ENCODE results near the gene MISFA.
A peak's percentile ranks its signal among the peaks of the same experiment; 100 is the strongest.
"Not testable (repeated sequence)": the region's sequence is repeated elsewhere in the genome, so short reads cannot be mapped to it uniquely, and the experiment has no call there.

The MISFA gene

DNA sequence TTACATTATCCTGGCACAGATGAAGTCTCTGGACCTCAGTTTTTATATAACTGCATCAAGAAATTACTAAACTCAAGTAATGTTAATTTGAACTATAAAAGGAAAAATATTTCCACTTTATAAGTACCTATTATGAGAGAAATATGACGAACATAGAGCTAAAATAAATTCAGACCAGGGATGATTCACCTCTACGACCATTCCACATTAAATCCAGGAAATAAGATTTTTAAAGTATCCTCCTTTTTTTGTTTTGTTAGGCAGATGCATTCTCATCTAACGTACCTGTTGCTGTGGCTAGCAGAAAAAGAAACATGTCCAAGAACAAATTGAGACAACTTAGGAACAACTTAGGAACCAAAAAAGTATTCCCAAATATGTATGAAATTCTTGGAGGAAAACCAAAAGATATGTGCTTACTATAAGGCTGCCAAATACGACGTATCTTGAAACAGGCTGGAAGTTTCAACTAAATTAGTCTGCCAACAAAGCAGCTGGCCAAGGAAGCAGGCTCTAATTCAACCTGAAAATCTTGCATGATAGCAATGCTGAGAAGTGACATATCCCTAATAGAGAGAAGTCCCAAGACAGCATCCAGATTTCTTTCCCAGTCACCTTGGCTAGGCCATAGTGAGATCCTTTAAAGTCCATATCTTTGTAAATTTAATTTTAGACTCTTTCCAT, 18.9 kb downstream of the MISFA start:
- no peak for DNase-seq

- DNase-seq: no peak
These were observed 24.1 kb downstream of the MISFA start for GRCh38 chr11:18623707-18624106.

- DNase-seq: no peak
These were observed 24.6 kb downstream of the MISFA start for GRCh38 chr11:18624161-18624560.

DNA sequence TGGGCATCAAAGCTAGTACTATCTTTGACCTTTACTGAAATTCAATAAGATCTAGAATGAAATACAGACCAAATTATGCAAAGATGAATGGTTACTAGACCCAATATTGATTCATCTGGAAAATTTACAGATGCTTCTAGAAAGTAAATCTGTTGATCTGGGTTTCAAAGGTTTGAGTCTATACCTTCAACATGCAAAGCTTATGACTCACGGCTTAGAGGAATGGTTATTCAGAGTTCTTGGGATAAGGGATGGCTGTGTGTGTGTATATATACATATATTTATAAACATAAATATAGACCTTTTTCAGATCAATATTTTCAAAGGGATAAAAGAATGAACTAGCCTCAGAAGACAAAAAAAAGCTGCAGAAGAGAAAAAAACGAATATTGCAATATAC, 33.3 kb downstream of the MISFA start:
- no peak for DNase-seq

DNA sequence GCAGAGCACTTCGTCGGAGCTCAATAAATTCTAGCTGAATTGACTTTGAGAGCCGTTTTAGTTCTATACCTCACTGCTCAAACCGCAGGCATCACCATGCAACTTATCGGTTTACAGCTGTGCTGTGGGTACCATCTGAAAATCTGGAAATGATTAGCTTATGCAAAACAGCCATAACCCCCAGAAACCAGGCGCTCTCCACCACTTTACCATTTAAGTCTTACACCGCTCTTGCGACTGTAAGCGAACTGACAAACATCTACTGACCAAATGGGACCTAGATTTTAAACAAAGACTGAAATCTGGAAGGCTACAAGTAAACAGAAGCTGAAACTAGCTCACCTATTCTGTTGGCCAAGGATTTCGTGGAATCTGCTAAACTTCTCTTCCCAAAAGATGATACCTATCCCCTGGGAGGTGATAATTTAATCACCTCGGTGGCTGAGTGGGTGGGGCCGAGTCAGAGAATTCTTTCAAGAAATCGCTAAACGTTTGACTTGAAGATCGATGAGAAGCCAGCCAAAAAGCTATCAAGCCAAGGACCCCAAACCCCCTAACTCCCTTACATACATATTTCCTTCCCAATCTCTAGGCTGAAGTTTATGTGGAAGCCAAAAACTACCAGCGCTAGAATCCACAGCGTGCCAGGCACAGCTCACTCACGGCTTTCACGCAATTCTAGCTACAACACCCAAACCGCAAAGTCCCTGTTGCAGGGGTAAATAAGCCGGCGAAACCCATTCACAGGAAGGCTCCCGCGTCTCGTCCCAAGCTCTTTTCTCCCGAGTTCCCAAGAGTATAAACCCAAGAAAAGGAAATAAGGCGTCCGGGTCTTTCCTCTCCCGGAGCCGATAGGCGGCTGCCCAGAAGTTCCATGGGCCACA, 33.9 kb downstream of the MISFA start:
- peak; percentile 33 for DNase-seq

DNA sequence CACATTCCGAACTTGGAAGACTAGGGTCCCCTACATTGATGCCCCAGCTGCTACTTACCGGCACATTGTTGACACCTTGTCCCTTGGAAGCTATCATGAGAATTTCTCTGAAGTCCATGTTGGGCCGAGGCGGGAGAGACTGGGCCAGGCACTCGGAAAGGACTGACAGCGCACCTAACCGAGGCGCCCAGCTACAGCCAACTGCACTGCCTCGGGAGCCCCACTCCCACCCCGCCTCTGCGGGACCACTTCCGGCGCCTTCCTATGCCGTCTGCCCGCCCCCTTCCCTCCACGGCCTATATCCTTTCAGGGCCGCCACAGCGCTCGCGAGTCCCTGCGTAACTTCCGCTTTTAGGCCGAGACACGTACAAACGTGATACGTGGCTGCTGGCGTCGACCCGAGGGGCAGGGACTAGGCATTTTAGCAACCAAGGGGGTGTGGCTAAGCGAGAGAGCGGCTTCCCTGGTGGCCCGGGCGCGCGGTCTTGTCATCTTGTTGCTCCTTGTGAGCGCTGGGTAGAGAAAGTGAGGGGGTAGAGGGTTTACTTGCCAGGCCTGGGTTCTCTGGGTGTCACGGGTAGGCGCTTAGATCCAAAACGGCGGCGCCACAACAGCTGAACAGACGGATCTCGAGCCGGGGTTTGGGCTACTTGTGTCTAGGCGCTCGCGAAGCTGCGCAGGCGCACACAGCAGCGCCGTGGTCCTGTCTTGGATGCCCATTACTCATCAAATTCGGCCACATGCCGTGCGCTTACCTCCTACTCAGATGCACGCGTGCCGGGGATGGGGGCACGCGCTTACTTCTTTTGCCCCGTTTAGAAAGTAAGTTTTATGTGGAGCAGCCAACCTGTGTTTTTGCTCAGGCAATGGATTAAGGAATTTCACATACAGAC, 34.8 kb downstream of the MISFA start, which contains the start of gene SPTY2D1:
SPTY2D1 (minus strand) TSS at position 203 of the 893 bp plus-strand sequence; CDS start at position 118, 85 bp downstream.
- DNase-seq: peak; percentile 99

DNA sequence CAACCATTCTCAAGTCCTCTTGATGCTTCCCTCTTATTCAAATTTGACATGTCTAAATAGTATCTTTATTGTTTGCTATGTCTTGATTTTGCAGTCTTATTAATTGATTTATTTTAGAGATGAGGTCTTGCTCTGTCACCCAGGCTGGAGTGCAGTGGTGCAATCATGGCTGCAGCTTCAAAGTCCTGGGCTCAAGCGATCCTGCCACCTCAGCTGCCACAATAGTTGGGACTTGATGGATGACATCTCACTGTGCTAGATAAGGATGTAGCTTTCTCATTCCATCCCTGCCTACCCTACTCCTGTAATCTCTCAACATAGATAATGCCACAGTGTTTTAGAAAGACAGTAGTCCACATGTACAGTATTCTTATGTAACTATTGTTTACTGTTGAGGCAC, 42.1 kb downstream of the MISFA start:
- DNase-seq: no peak

GRCh38 chr11:18643034-18643433, 43.4 kb downstream of the MISFA start:
- DNase-seq: not testable (repeated sequence)

DNA sequence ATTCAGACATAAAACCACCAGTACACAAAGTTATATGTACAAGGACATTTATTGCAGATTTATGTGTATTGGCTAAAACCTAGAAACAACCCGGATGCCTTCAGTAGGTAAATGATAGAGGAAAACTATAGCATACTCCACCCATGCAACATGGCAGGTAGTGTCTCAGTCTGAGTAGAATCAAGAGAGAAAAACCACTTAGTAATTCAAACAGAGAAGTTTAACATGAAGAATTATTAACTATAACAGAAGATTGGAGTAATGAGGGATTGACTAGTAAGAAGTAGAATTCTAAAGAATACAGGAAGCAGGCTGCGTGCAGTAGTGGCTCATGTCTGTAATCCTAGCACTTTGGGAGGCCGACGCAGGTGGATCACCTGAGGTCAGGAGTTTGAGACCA, 50.8 kb downstream of the MISFA start:
- no peak for DNase-seq

- DNase-seq: peak; percentile 47
These were observed 51.4 kb downstream of the MISFA start for GRCh38 chr11:18650859-18651557.
